ENCODE measurements around the gene PLCH1.

The PLCH1 gene

GRCh38 chr3:155457591-155457990 lies 287.3 kb downstream of the PLCH1 start:
- DNase-seq (ENCODE audit: low spot score), result no peak

DNA sequence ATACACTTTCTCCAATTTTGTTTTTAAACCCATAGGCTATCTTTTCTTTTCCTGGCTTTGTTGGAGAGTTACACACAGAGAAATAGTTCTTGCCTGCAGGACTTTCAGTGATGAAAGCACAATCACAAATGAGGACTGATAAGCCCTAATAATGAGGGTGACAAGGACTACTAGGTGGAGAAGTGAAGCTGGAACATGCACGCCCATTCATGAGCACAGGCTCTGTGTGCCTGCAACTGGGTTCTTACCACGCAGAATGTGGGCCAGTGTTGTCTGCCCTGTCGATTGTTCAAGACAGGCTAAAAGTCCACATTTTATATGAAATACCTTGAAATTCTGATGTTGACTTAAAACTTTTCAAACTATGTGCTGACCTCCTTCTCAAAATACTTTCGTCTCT lies 289.1 kb downstream of the PLCH1 start:
- DNase-seq (ENCODE audit: low spot score), result no peak

DNA sequence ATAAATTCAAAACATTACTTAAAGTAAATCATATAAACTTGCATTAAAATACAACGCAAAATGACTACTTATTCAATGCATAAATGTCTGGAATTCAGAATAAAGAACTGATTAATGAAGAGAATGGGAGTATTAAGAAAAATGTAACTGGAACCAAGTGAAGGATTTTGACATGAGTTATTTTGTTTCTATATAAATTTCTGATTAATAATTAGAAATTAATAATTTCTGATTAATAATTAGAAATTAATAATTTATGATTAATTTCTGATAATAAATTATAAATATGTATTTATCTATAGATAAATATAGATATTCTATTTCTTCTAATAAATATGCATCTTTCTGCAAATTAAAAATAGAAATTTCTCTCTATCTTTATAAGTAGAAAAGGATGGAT lies 291.4 kb downstream of the PLCH1 start:
- DNase-seq (ENCODE audit: low spot score), result no peak

GRCh38 chr3:155449613-155450267 lies 295.1 kb downstream of the PLCH1 start:
- no peak for DNase-seq (ENCODE audit: low spot score)

DNA sequence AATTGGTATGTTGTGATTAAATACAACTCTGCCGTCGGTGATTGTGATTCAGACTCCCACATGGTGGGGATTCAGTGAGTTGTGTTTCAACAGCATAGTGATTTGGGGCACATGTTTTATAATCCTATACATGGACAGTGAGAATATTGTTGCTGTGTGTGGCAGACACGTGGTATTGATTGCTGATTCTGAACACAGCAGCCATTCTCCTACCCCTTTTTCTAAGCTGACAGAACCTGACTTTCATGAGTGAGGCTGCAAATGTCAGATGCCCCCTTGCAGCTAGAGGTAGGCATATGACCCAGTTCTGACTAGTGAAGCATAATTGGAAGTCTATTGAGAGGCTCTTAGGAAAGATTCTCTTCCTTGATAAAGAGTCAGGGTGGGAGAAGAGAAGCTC lies 296.3 kb downstream of the PLCH1 start:
- DNase-seq (ENCODE audit: low spot score), result no peak

DNA sequence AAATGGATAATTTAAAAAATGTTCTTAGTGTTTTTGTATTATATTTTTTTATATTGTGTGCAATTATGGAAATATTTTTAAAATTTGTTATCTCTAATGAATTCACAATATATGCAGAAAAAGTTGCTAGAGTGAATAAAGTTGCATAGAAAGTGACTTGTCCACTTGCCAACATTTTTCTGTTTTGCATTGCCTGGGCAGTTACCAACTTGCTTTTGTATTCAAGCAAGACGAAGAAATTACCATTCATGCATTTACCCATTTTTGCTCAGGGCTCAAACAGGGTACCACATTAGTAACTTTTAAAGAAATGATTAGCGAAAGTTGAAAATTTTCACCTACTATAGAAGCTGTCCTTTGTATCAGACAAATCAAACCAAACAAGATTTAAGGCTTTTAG lies 298.5 kb downstream of the PLCH1 start:
- DNase-seq (ENCODE audit: low spot score), result no peak

DNA sequence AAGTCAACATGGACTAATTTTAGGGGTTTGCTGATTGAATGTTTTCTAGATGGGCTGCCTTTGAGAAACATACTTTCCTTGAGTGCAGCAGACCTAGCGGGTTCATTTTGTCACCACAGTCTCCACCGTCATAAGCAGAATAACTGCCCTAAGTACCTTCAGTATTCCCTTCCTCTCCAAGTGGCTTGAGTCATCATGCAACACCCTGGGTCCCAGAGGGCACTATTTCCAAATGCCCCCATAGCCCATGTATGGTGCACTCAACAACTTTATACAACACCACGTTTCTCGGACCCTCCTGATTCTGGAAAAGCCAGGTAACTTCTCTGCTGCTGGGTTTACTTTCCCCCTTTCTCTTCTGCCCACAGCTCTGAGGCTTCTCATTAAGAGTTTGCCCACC lies 300.1 kb downstream of the PLCH1 start:
- DNase-seq (ENCODE audit: low spot score), result no peak

GRCh38 chr3:155443815-155444214 lies 301.1 kb downstream of the PLCH1 start:
- DNase-seq (ENCODE audit: low spot score), result no peak

GRCh38 chr3:155442072-155442471 lies 302.8 kb downstream of the PLCH1 start:
- no peak for DNase-seq (ENCODE audit: low spot score)

- no peak for DNase-seq (ENCODE audit: low spot score)
These were observed 303.4 kb downstream of the PLCH1 start for GRCh38 chr3:155441506-155441905.

DNA sequence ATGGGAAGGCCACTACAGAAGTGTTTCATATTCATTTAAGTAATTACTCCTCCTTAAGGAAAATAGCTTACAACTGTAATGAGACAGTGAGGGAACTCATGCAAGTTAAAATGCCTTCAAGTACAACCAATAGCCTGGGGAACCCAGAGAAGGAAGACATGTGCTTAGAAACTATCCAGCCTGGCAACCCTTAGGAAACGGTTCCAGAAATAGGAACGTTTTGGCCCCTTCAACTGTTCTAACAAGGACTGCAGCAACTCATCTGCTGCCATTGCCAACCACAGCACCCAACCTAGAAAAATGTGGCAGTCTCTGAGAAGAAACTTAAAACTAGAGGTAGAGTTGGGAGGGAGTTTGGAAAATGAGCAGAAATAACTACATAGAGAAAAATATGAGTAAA lies 303.8 kb downstream of the PLCH1 start:
- DNase-seq (ENCODE audit: low spot score), result no peak

- DNase-seq (ENCODE audit: low spot score), result no peak
These were observed 309.1 kb downstream of the PLCH1 start for GRCh38 chr3:155435821-155436220.

DNA sequence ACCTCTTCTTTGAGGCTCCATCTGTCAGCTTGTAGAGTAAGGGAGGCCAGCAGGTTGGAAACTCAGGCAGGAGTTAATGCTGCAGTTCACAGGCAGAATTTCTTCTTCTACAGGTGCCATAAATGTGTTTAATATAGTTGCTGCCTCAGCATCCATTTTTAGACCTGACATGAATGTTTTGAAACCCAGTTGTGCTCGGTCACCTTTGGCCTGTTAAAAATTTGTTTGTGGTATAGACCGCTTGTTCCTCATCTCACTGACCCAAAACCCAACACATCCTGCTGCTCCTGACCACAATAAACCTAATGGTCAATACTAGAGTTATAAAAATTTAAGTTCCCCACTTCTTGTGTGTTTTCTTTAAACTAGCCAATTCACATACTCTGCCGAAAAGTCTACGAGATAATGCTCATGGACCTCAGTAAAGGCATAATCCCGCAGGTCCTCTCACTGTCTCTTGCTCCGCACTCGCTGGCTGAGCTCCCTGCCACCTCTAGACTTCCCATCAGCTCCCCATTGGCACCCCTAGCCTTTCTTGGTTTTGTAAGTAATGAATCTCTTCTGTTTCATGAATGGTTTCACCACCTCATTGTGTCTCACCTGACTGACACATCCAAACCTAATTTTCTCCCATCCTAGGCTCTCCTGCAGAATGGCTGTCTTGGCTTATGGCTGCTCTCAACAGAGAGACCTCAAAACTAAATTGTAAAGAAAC lies 312.9 kb downstream of the PLCH1 start:
- no peak for DNase-seq (ENCODE audit: low spot score)

GRCh38 chr3:155428563-155428962 lies 316.3 kb downstream of the PLCH1 start:
- DNase-seq (ENCODE audit: low spot score), result no peak

GRCh38 chr3:155426524-155427230 lies 318.2 kb downstream of the PLCH1 start:
- DNase-seq (ENCODE audit: low spot score), result no peak

- DNase-seq (ENCODE audit: low spot score), result no peak
These were observed 319.5 kb downstream of the PLCH1 start for GRCh38 chr3:155425396-155425795.

DNA sequence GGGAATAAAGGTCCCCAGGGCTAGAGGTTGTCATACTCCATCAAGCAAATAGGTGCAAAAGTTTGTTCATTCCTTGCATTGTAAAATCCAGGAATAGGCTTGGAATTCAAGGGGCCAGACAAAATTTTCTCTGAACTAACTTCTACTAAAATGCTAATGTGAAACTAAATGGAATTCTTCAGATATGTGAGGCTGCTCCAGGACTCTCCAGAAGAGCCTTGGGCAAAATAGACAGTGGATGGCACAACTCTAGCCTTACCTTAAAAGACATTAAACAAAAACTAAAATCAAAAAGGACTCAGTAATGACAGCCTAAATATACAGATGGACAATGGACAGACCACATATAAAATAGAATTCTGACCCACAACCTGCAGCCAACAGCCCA lies 320.6 kb downstream of the PLCH1 start:
- DNase-seq (ENCODE audit: low spot score), result no peak

- DNase-seq (ENCODE audit: low spot score), result peak; percentile 28
These were observed 321.1 kb downstream of the PLCH1 start for GRCh38 chr3:155423526-155424322.

DNA sequence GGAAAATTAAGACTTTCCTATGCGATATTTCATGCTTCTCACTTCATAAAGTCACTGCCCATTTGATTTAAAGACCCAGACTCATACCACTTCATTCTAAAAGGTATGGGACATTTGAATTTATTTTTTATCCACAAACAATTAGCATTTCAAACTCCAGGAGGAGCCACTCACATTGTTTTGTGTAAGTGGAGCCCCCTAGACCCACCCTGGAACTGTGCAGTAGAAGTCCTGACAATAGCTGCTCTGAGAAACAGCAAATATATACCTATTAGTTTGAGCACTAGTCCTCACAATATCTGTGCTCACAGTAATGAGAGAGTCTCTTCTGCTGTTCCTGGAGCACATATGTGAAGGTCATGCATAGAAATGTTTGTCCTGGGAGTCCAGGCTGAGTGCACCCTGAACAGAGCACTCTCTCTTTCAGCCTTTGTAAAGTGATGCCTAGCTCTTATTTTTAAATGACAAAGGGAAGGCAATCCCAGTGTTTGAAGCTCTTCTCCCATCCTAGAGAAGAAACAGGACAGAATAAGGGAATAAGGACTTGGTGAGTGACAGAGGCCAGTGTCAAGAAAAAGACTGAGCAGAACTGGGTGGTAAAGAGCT lies 323.9 kb downstream of the PLCH1 start:
- peak; percentile 27 for DNase-seq (ENCODE audit: low spot score)

GRCh38 chr3:155420406-155420805 lies 324.5 kb downstream of the PLCH1 start:
- DNase-seq (ENCODE audit: low spot score), result no peak

DNA sequence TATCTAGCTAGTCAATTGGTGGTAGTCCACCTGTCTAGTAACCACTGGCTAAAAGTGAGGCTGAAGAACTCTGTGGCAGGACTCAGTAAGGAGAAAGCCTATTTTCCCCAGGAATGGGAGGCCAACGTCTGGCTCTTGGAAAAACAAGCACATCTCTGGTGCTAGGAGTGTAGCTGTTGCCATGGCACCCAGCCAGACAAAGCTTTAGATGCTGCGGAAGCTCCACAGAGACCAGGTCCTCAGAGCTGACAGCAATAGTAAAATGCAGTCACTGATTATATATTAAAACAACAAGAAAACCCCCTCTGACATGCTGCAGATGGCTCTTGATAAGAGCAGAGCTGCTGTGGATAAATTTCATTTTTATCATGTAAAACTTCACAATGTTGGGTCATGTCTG lies 326.5 kb downstream of the PLCH1 start:
- peak; percentile 21 for DNase-seq (ENCODE audit: low spot score)

GRCh38 chr3:155417119-155417517 lies 327.8 kb downstream of the PLCH1 start:
- DNase-seq (ENCODE audit: low spot score), result no peak
